ENCODE measurements around the gene GIGYF1. TPM values are rescaled to one million over a fixed set of nuclear protein-coding genes. Genes with fewer than 3 reads are reported as not detected.

GIGYF1 gene
- total RNA-seq, 2 donors from 2014 or later, result 28.5 to 72.1 TPM

- Mint-ChIP-seq H3K9me3 (no peaks in the 10 kb centered on the region), H3K27me3 (no peaks in the 10 kb centered on the region), H3K36me3 (no peaks in the 10 kb centered on the region), H3K4me3 (peak overlapping the region; percentile 86), H3K27ac (peak overlapping the region; percentile 77 to 82), H3K4me1 (ENCODE audit: low read depth in 2 of 2) (peaks cover 7 to 20% of the 10 kb centered on the region in 2 donors)
- ATAC-seq, result peak; percentile 80 to 83
- peak; percentile 69 for DNase-seq (ENCODE audit: low spot score)
Observed at GRCh38 chr7:100632951-100633717, 60.9 kb downstream of the GIGYF1 start.

- ATAC-seq, result no peak
- no peak for DNase-seq (ENCODE audit: low spot score)
- no peaks in the 10 kb centered on the region for H3K27me3 Mint-ChIP-seq
- H3K27ac Mint-ChIP-seq, result peak overlapping the region in 1 of 2 donors; percentile 26
- no peaks in the 10 kb centered on the region for H3K9me3 Mint-ChIP-seq
- H3K4me1 Mint-ChIP-seq (ENCODE audit: low read depth in 2 of 2), result peaks cover 13 to 33% of the 10 kb centered on the region in 2 donors
- H3K36me3 Mint-ChIP-seq, result no peaks in the 10 kb centered on the region
- no peak overlapping the region for H3K4me3 Mint-ChIP-seq
Observed at GRCh38 chr7:100630066-100630465, 64.0 kb downstream of the GIGYF1 start.

Other genes with a start within 250 kb of the GIGYF1 start
- gene SPACDR, start 230.0 kb downstream of the GIGYF1 start, total RNA-seq, result 1 to 10 TPM; 2.4 to 4.2 TPM
- gene TSC22D4, start 215.0 kb downstream of the GIGYF1 start, total RNA-seq, result 100 to 1,000 TPM; 129 to 134 TPM
- gene NYAP1, start 210.3 kb downstream of the GIGYF1 start, total RNA-seq, result not detected
- gene AGFG2, start 155.0 kb downstream of the GIGYF1 start, total RNA-seq, result 10 to 100 TPM; 45.2 to 49.4 TPM
- gene SAP25, start 120.3 kb downstream of the GIGYF1 start, total RNA-seq, result 10 to 100 TPM; 10.1 to 25.2 TPM
- 100 to 1,000 TPM; 125 to 150 TPM for gene LRCH4, start 108.1 kb downstream of the GIGYF1 start, total RNA-seq
- under 1 TPM in 1 of 2 donors, not detected in 1; 0.21 TPM for gene FBXO24, start 107.9 kb downstream of the GIGYF1 start, total RNA-seq
- 1 to 10 TPM; 5.4 to 5.6 TPM for gene PCOLCE, start 91.9 kb downstream of the GIGYF1 start, total RNA-seq
- 10 to 100 TPM; 17.6 to 19.2 TPM for gene MOSPD3, start 81.7 kb downstream of the GIGYF1 start, total RNA-seq
- gene TFR2, start 52.7 kb downstream of the GIGYF1 start, total RNA-seq, result 10 to 100 TPM; 10.1 to 34.1 TPM
- gene ACTL6B, start 37.8 kb downstream of the GIGYF1 start, total RNA-seq, result not detected
- 100 to 1,000 TPM; 345 to 348 TPM for gene GNB2, start 20.5 kb downstream of the GIGYF1 start, total RNA-seq
- gene POP7, start 11.9 kb upstream of the GIGYF1 start, total RNA-seq, result 10 to 100 TPM; 46.6 to 64.9 TPM
- gene EPO, start 26.2 kb upstream of the GIGYF1 start, total RNA-seq, result not detected
- not detected for gene ZAN, start 39.3 kb upstream of the GIGYF1 start, total RNA-seq
- gene EPHB4, start 133.3 kb upstream of the GIGYF1 start, total RNA-seq, result 1 to 10 TPM; 1.2 to 3.0 TPM
- 10 to 100 TPM; 32.7 to 38.7 TPM for gene SLC12A9, start 158.5 kb upstream of the GIGYF1 start, total RNA-seq
- gene TRIP6, start 173.1 kb upstream of the GIGYF1 start, total RNA-seq, result 1 to 10 TPM; 2.7 to 7.4 TPM
- gene SRRT, start 180.9 kb upstream of the GIGYF1 start, total RNA-seq, result 100 to 1,000 TPM; 212 to 391 TPM
- gene UFSP1, start 195.5 kb upstream of the GIGYF1 start, total RNA-seq, result 1 to 10 TPM; 1.8 to 6.0 TPM
- under 1 TPM; 0.64 to 0.73 TPM for gene ACHE, start 201.6 kb upstream of the GIGYF1 start, total RNA-seq

Measured in natural killer cell treated with Interleukin-12 subunit alpha and Interleukin-12 subunit beta and Interleukin-15 and Interleukin-18, amount 100 ng/mL, for 72 hours (primary cell).